K562 treated with DMSO at 1 percent for 48 hours (cell line): ENCODE data around the gene PA2G4. TPM values are rescaled to one million over a fixed set of nuclear protein-coding genes. Genes with fewer than 3 reads are reported as not detected.

Source experiments
- total RNA-seq: library from RNA; unstranded; fragments of 300-600 nt; gene quantifications from 2 replicates; pipeline ENCODE4 v1.2.3, GENCODE V29; 2022; ENCODE audit warnings: low replicate concordance; ENCODE audit errors: extremely low read depth

PA2G4 gene
- not detected in 2 replicates for total RNA-seq

GRCh38 chr12:56104109-56104814 lies at the start of gene PA2G4:
TSS of gene PA2G4 (plus strand) at chr12:56104559. CDS start at chr12:56104738, 179 bp downstream.

GRCh38 chr12:56079723-56080555 lies 24.4 kb upstream of the PA2G4 start, which contains the start of gene ERBB3:
TSS of gene ERBB3 (plus strand) at chr12:56080165. CDS start at chr12:56080301, 136 bp downstream.

GRCh38 chr12:56116267-56117081 lies 12.1 kb downstream of the PA2G4 start, which contains the start of gene RPL41:
TSS of gene RPL41 (plus strand) at chr12:56116633.

GRCh38 chr12:56117778-56118687 lies 13.7 kb downstream of the PA2G4 start, which contains the start of gene ZC3H10:
TSS of gene ZC3H10 (plus strand) at chr12:56118266. CDS start at chr12:56120563, 2,297 bp downstream.

GRCh38 chr12:56127888-56128669 lies 23.7 kb downstream of the PA2G4 start, which contains the start of gene ESYT1:
TSS of gene ESYT1 (plus strand) at chr12:56128267. CDS start at chr12:56128320, 53 bp downstream.

GRCh38 chr12:56152132-56152755 lies 47.9 kb downstream of the PA2G4 start, which contains the start of gene MYL6B:
TSS of gene MYL6B (plus strand) at chr12:56152587. CDS start at chr12:56153919, 1,332 bp downstream.

GRCh38 chr12:56158029-56158925 lies 53.9 kb downstream of the PA2G4 start, which contains the start of gene MYL6:
TSS of gene MYL6 (plus strand) at chr12:56158359. CDS start at chr12:56158402, 43 bp downstream.

Other genes with a start within 250 kb of the PA2G4 start
- gene PYM1, start 176.7 kb upstream of the PA2G4 start, total RNA-seq = not detected in 2 replicates
- gene DGKA, start 173.4 kb upstream of the PA2G4 start, total RNA-seq = not detected in 2 replicates
- gene PMEL, start 138.5 kb upstream of the PA2G4 start, total RNA-seq = not detected in 2 replicates
- not detected in 2 replicates for gene CDK2, start 137.7 kb upstream of the PA2G4 start, total RNA-seq
- not detected in 2 replicates for gene RAB5B, start 130.5 kb upstream of the PA2G4 start, total RNA-seq
- gene SUOX, start 107.3 kb upstream of the PA2G4 start, total RNA-seq = not detected in 2 replicates
- gene IKZF4, start 83.5 kb upstream of the PA2G4 start, total RNA-seq = not detected in 2 replicates
- gene RPS26, start 62.6 kb upstream of the PA2G4 start, total RNA-seq = not detected in 2 replicates
- not detected in 2 replicates for gene ERBB3, start 24.4 kb upstream of the PA2G4 start, total RNA-seq
- gene RPL41, start 12.1 kb downstream of the PA2G4 start, total RNA-seq = 6,813 TPM in 1 of 2 replicates, not detected in the other
- not detected in 2 replicates for gene ZC3H10, start 13.7 kb downstream of the PA2G4 start, total RNA-seq
- gene ESYT1, start 23.7 kb downstream of the PA2G4 start, total RNA-seq = 641 TPM in 1 of 2 replicates, not detected in the other
- gene MYL6B, start 48.0 kb downstream of the PA2G4 start, total RNA-seq = not detected in 2 replicates
- gene MYL6, start 53.8 kb downstream of the PA2G4 start, total RNA-seq = 1,727 TPM in 1 of 2 replicates, not detected in the other
- not detected in 2 replicates for gene SMARCC2, start 84.9 kb downstream of the PA2G4 start, total RNA-seq
- not detected in 2 replicates for gene RNF41, start 117.4 kb downstream of the PA2G4 start, total RNA-seq
- gene NABP2, start 119.8 kb downstream of the PA2G4 start, total RNA-seq = not detected in 2 replicates
- not detected in 2 replicates for gene SLC39A5, start 125.5 kb downstream of the PA2G4 start, total RNA-seq
- not detected in 2 replicates for gene ANKRD52, start 153.8 kb downstream of the PA2G4 start, total RNA-seq
- gene COQ10A, start 162.4 kb downstream of the PA2G4 start, total RNA-seq = not detected in 2 replicates
- 326 TPM in 1 of 2 replicates, not detected in the other for gene CS, start 195.8 kb downstream of the PA2G4 start, total RNA-seq
- gene CNPY2, start 211.4 kb downstream of the PA2G4 start, total RNA-seq = not detected in 2 replicates
- not detected in 2 replicates for gene PAN2, start 229.4 kb downstream of the PA2G4 start, total RNA-seq
- not detected in 2 replicates for gene IL23A, start 234.3 kb downstream of the PA2G4 start, total RNA-seq